PFSK-1 (cell line): ENCODE results near the gene LSR.

Source experiments
- FOXP2 ChIP-seq: optimal IDR thresholded peaks from 2 replicates; pipeline ENCODE3; 2011; ENCODE audit warnings: borderline replicate concordance, control low read depth, inconsistent platforms; ENCODE audit not compliant: insufficient read depth; ENCODE audit errors: extremely low read length, extremely low read depth
- POLR2AphosphoS5 ChIP-seq: IDR thresholded peaks from 2 replicates; pipeline ENCODE4 v1.6.1; 2012; ENCODE audit warnings: low read depth, mild to moderate bottlenecking, control low read depth, low read length, moderate library complexity
- SIN3A ChIP-seq: IDR thresholded peaks from 2 replicates; pipeline ENCODE4 v1.6.1; 2012; ENCODE audit warnings: mild to moderate bottlenecking, low read length, moderate library complexity, borderline replicate concordance; ENCODE audit not compliant: insufficient read depth
- TAF1 ChIP-seq: IDR thresholded peaks from 2 replicates; pipeline ENCODE4 v1.6.1; 2012; ENCODE audit warnings: low read length, control low read depth, borderline replicate concordance; ENCODE audit not compliant: insufficient read depth
- TF ChIP-seq, protein P1 (sequence below), 2 experiments: IDR thresholded peaks; 2 replicates each; pipeline versions ENCODE4 v1.6.1 to v1.8.0; 2011 to 2012; ENCODE audit warnings: low read depth in 2 of 2, low read length in 2 of 2, control low read depth in 1 of 2, inconsistent platforms in 1 of 2, mild to moderate bottlenecking in 1 of 2, moderate library complexity in 1 of 2; ENCODE audit not compliant: insufficient read depth in 1 of 2

The LSR gene

DNA sequence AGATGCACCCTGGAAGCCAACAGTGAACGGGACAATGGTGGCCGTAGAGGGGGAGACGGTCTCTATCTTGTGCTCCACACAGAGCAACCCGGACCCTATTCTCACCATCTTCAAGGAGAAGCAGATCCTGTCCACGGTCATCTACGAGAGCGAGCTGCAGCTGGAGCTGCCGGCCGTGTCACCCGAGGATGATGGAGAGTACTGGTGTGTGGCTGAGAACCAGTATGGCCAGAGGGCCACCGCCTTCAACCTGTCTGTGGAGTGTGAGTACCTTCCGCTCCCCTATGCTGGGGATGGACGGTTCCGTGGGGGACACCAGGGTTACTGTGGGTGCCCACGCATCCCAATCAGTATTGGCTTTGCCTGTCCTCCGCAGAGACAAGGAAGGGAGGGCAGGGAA lies 53.6 kb downstream of the LSR start:
- TF ChIP-seq POLR2AphosphoS5: no peak
- TF ChIP-seq FOXP2: no peak

DNA sequence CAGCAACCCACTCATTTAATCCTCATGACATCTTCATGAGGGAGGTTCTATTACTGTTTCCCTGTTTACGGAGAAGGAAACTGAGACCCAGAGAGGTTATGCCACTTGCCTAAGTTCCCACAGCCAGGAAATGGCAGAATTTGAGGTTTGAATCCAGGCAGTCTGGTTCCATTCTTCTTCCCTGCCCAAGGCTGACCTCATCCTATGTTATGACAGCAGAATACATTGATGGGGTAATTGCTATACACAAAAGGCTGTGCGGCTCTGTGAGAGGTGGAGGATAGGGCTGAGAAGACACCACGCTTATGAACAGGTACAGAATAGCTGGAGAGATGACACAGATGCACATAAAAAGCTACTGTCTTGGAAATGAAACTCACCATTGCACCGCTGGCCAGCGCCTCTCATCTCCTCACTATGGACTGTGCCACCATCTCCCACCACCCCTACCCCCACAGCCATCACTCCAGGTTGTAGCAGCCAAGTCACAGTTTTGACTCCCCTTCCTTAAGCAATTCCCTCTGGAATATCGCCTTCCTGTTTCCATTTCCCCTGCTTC lies 54.6 kb downstream of the LSR start:
- TF ChIP-seq, protein P1, sequence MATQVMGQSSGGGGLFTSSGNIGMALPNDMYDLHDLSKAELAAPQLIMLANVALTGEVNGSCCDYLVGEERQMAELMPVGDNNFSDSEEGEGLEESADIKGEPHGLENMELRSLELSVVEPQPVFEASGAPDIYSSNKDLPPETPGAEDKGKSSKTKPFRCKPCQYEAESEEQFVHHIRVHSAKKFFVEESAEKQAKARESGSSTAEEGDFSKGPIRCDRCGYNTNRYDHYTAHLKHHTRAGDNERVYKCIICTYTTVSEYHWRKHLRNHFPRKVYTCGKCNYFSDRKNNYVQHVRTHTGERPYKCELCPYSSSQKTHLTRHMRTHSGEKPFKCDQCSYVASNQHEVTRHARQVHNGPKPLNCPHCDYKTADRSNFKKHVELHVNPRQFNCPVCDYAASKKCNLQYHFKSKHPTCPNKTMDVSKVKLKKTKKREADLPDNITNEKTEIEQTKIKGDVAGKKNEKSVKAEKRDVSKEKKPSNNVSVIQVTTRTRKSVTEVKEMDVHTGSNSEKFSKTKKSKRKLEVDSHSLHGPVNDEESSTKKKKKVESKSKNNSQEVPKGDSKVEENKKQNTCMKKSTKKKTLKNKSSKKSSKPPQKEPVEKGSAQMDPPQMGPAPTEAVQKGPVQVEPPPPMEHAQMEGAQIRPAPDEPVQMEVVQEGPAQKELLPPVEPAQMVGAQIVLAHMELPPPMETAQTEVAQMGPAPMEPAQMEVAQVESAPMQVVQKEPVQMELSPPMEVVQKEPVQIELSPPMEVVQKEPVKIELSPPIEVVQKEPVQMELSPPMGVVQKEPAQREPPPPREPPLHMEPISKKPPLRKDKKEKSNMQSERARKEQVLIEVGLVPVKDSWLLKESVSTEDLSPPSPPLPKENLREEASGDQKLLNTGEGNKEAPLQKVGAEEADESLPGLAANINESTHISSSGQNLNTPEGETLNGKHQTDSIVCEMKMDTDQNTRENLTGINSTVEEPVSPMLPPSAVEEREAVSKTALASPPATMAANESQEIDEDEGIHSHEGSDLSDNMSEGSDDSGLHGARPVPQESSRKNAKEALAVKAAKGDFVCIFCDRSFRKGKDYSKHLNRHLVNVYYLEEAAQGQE (IDR thresholded peaks at IDR 0.05; ENCODE audit: insufficient read depth in 1 of 2, low read depth in 2 of 2, low read length in 2 of 2): no peak
- TF ChIP-seq SIN3A: no peak
- TF ChIP-seq POLR2AphosphoS5: no peak
- TF ChIP-seq FOXP2: no peak
- TF ChIP-seq TAF1: no peak

DNA sequence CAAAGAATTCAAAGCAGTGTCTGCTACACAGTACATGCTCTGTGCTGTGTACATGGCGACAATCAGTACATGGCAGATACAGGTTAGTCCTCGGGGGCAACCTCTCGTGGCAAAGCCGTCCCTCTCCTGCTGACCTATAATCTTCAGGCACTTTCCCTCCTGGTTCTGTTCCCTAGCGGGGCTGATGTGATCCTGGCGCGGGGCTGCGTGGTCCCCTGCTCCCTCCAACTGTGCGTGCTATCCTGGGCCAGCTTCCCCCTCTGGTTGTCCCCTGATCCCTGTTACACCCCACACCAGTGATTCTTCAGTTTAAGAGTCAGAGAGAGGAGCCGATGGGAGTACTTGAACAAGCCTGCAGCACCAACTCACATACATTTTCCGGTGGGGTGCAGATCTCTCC lies 55.2 kb downstream of the LSR start:
- TF ChIP-seq SIN3A (no peak), TAF1 (no peak), POLR2AphosphoS5 (no peak), FOXP2 (no peak)
- TF ChIP-seq, protein P1 (IDR thresholded peaks at IDR 0.05; ENCODE audit: insufficient read depth in 1 of 2, low read depth in 2 of 2, low read length in 2 of 2): no peak

DNA sequence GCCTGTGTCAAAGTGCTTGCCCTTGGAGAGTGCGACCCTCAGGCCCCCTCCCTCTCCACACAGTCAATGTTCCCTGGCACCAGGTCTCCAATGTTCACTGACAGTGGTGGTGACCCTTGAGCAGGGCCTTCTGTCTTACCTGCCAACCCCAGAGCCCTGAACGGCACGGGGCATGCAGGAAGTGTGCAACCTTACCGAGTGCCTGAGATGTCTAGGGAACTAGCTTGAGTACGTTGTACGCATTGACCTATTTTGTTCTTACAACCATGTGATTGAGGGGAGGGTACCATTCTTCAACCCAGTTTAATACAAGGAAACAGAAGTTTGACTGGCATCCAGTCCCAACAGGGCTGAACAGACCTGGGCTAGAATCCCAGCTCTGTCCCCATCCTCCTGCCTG lies 56.4 kb downstream of the LSR start:
- TF ChIP-seq POLR2AphosphoS5 (no peak), FOXP2 (no peak), SIN3A (no peak), TAF1 (no peak)
- TF ChIP-seq, protein P1 (IDR thresholded peaks at IDR 0.05; ENCODE audit: insufficient read depth in 1 of 2, low read depth in 2 of 2, low read length in 2 of 2): no peak

DNA sequence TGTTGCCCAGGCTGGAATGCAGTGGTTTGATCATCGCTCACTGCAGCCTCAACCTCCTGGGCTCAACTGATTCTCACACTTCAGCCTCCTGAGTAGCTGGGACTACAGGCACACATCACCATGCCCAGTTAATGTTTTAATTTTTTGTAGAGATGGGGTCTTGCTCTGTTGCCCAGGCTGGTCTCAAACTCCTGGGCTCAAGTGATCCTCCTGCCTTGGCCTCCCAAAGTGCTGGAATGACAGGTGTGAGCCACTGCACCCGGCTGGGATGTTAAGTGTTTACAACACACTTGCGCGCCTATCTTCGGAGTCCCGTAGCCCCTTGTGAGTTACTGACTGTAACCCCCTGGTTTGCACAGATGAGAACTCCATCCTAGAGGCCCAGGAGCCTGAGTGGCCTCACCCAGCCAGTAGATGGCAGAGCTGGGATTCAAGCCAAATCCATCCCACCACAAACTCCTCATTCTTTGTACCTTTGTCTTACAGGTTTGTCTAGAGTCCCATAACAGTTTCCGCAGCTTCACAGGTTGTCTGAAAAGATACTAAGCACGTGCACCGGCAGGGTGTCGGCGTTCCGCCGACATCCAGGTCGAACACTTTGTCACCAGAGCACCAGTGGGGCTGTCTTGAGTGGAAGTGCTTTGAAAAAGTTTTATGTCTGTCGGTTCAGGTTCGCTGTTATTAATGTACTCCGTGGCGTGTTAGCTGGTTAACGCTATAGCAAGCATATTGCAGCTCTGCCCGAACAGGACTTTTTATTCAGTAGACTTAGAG lies 57.9 kb downstream of the LSR start:
- TF ChIP-seq, protein P1 (IDR thresholded peaks at IDR 0.05; ENCODE audit: insufficient read depth in 1 of 2, low read depth in 2 of 2, low read length in 2 of 2): no peak
